HL-60 (cell line): ENCODE results near the gene GALNT9.
"Not testable (repeated sequence)": the region's sequence is repeated elsewhere in the genome, so short reads cannot be mapped to it uniquely, and the experiment has no call there.

Experiments used
- DNase-seq, 2 experiments: peaks; one replicate each; pipeline ENCODE4 v3.0.0-alpha.2; 2010 to 2020; ENCODE audit warnings: low read depth in 1 of 2, low spot score in 1 of 2
- H3K27ac ChIP-seq: fragments of 250-450 bp; sonication (Bioruptor Pico); replicated peaks from 2 replicates; pipeline ENCODE4 v1.5.1; 2020; ENCODE audit warnings: mild to moderate bottlenecking, moderate library complexity
- H3K27me3 ChIP-seq: fragments of 250-450 bp; sonication (Bioruptor Pico); 2 replicates; pipeline ENCODE4 v1.5.1; 2021; ENCODE audit warnings: mild to moderate bottlenecking, moderate library complexity; ENCODE audit not compliant: insufficient read depth, poor library complexity, severe bottlenecking
- H3K4me3 ChIP-seq: replicated peaks from 2 replicates; pipeline ENCODE4 v1.5.1; 2011; ENCODE audit warnings: mild to moderate bottlenecking, control low read depth, low read length; ENCODE audit not compliant: insufficient read depth
- GABPA ChIP-seq: IDR thresholded peaks from 2 replicates; pipeline ENCODE4 v1.6.1; 2012; ENCODE audit warnings: low read depth
- POLR2AphosphoS5 ChIP-seq: IDR thresholded peaks from 2 replicates; pipeline ENCODE4 v1.6.1; 2012; ENCODE audit warnings: low read depth
- SPI1 ChIP-seq: IDR thresholded peaks from 2 replicates; pipeline ENCODE4 v1.6.1; 2012; ENCODE audit warnings: low read depth, mild to moderate bottlenecking, borderline replicate concordance
- TF ChIP-seq, protein P1 (sequence below): IDR thresholded peaks from 2 replicates; pipeline ENCODE4 v1.6.1; 2012; ENCODE audit warnings: low read depth; ENCODE audit not compliant: insufficient replicate concordance
- TF ChIP-seq, protein P2 (sequence below): IDR thresholded peaks from one replicate; pipeline ENCODE4 v1.5.1; 2011; ENCODE audit warnings: low read length, control low read depth, inconsistent platforms; ENCODE audit not compliant: insufficient read depth

GALNT9 gene

DNA sequence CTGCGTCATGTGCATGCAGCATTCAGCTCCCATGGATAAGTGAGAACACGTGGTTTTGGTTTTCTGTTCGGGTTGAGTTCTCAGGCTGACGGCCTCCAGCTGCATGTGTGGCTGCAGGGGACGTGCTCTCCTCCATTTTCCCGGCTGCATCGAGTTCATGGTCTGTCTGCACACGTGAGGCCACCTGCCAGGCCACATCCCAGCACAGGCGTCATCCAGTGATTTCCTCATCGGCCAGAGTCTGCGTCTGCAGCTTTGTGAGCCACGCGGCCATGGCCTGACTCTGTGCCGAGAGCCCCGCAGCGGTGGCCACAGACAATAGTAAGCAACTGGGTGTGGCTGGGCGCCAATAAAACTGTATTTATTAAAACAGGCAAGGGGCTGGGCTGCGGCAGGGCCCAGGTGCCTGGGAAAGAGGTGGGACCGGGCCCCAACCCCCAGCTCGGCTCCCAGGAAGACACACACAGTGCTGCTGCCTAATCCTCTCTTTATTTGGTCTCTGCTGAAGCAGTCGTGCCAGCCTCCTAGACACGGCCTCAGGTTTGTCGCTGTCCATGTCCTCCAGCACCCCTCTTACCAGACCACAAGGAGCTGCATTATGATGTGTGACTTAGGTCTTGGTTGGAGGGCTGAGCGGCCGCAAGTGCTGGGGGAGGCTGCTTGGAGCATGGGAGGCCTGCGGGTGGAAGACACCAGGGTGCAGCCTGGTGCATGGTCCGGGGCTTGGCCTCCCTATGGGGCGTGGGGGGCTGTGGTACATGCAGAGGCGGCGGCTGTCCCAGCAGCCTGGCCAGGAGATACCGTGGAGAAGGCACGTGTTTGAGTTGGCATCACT, 133.1 kb downstream of the GALNT9 start:
- no peak for DNase-seq
- no peak for TF ChIP-seq GABPA
- no peak for TF ChIP-seq SPI1
- TF ChIP-seq, protein P1, sequence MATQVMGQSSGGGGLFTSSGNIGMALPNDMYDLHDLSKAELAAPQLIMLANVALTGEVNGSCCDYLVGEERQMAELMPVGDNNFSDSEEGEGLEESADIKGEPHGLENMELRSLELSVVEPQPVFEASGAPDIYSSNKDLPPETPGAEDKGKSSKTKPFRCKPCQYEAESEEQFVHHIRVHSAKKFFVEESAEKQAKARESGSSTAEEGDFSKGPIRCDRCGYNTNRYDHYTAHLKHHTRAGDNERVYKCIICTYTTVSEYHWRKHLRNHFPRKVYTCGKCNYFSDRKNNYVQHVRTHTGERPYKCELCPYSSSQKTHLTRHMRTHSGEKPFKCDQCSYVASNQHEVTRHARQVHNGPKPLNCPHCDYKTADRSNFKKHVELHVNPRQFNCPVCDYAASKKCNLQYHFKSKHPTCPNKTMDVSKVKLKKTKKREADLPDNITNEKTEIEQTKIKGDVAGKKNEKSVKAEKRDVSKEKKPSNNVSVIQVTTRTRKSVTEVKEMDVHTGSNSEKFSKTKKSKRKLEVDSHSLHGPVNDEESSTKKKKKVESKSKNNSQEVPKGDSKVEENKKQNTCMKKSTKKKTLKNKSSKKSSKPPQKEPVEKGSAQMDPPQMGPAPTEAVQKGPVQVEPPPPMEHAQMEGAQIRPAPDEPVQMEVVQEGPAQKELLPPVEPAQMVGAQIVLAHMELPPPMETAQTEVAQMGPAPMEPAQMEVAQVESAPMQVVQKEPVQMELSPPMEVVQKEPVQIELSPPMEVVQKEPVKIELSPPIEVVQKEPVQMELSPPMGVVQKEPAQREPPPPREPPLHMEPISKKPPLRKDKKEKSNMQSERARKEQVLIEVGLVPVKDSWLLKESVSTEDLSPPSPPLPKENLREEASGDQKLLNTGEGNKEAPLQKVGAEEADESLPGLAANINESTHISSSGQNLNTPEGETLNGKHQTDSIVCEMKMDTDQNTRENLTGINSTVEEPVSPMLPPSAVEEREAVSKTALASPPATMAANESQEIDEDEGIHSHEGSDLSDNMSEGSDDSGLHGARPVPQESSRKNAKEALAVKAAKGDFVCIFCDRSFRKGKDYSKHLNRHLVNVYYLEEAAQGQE, result no peak
- TF ChIP-seq, protein P2, sequence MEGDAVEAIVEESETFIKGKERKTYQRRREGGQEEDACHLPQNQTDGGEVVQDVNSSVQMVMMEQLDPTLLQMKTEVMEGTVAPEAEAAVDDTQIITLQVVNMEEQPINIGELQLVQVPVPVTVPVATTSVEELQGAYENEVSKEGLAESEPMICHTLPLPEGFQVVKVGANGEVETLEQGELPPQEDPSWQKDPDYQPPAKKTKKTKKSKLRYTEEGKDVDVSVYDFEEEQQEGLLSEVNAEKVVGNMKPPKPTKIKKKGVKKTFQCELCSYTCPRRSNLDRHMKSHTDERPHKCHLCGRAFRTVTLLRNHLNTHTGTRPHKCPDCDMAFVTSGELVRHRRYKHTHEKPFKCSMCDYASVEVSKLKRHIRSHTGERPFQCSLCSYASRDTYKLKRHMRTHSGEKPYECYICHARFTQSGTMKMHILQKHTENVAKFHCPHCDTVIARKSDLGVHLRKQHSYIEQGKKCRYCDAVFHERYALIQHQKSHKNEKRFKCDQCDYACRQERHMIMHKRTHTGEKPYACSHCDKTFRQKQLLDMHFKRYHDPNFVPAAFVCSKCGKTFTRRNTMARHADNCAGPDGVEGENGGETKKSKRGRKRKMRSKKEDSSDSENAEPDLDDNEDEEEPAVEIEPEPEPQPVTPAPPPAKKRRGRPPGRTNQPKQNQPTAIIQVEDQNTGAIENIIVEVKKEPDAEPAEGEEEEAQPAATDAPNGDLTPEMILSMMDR, result no peak
- TF ChIP-seq POLR2AphosphoS5, result no peak

DNA sequence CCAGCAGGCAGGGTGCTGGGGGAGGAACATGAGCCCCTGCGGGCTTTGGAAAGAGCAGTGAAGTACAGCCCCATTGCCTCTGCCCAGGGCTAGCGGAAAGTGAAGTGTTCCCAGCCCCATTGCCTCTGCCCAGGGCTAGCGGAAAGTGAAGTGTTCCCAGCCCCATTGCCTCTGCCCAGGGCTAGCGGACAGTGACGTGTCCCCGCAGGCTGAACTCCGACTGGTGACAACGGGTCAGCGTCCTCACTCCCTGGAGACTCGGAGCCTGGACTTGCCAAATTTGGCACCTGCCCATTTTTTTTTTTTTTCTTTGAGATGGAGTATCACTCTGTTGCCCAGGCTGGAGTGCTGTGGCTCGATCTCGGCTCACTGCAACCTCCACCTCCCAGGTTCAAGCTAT, 134.1 kb downstream of the GALNT9 start:
- H3K27me3 ChIP-seq, H3K4me3 ChIP-seq, H3K27ac ChIP-seq, DNase-seq: not testable (repeated sequence)

More for the DNA sequence above, 133.1 kb downstream of the GALNT9 start:
- Histone ChIP-seq H3K4me3 (no peak overlapping the region), H3K27me3 (no peaks in the 10 kb centered on the region), H3K27ac (no peak overlapping the region)

DNA sequence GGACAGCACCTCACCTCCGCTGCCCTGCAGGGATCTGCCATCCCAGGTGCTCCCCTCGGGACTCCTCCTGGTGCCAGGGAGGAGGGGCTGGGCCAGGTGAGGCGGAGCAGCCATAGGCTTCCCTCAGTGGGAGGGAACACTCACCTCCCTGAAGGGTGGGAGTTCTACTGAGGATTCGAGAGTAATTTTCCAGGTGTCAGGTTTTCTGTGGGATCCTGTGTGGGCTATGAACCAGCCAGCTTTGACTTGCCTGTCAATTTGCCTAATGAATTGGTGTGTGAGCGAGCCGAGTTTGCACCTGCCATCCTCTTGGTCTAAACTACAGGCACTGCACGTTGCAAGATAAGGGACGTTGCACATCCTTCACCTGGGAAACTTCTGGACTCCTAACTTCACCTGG, 134.8 kb downstream of the GALNT9 start:
- TF ChIP-seq, protein P1, result no peak
- TF ChIP-seq POLR2AphosphoS5 (no peak), SPI1 (no peak), GABPA (no peak)
- TF ChIP-seq, protein P2, result no peak
- no peak overlapping the region for H3K4me3 ChIP-seq
- H3K27ac ChIP-seq, result no peak overlapping the region
- peaks cover 6% of the 10 kb centered on the region for H3K27me3 ChIP-seq
- no peak for DNase-seq

DNA sequence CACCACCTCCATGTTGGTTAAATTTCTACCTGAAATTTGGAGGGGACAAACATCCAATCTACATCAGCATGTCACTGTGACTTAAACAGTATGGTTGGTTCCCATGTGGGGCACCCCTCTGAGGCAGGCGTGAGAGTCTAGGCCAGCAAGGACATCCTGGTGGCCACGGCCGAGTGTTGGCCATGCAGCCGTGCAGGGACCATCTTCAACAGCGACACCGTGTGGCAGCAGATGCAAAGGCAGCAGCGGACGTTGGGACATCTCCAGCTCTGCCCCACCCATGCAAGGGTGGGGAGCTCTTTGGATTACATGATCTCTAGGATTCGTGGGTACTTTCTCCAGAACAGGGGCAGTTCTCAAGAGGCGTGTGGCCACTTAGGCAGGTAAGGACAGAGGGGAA, 135.3 kb downstream of the GALNT9 start:
- Histone ChIP-seq H3K4me3 (no peak overlapping the region), H3K27ac (no peak overlapping the region), H3K27me3 (peaks cover 6% of the 10 kb centered on the region)
- no peak for DNase-seq
- TF ChIP-seq, protein P2, result peak; percentile 5
- TF ChIP-seq GABPA (no peak), POLR2AphosphoS5 (no peak), SPI1 (no peak)
- TF ChIP-seq, protein P1, result no peak
